ENCODE data around the gene TTC33.

The TTC33 gene

GRCh38 chr5:40503439-40503838 lies 252.3 kb downstream of the TTC33 start:
- DNase-seq, result no peak

- DNase-seq, result no peak
Measured at GRCh38 chr5:40502736-40503135, 253.0 kb downstream of the TTC33 start.

GRCh38 chr5:40501711-40502444 lies 253.9 kb downstream of the TTC33 start:
- DNase-seq, result no peak

DNA sequence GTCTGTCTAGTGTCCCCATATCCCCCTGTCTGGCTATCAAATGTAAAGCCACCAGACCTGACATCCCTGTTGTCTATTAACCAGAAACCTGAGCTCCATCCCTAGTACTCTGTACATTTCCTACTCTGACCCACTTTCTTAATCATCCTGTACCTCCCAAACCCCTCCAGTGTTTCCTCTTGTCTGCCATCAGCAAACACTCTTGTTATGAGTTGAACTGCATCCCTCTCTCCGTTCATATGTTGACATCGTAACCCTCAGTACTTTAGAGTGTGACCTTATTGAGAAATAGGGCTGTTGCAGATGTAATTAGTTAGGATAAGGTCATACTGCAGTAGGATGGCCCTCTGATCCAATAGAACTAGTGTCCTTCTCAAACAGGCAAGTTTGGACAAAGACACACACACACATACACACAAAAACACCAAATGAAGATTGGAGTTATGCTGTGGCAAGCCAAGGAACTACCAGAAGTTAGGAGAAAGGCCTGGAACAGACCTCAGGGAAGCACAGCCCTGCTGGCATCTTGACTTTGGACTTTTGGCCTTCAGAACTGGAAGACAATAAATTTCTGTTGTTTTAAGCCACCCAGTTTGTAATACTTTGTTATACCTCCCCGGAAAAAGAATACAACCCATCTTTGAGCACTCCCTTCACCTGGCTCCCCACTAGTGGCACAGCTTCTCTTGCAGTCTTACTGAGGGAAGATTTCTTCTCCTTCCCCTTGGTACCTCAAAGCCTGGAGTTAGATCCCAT lies 256.1 kb downstream of the TTC33 start:
- DNase-seq, result no peak

GRCh38 chr5:40499007-40499406 lies 256.8 kb downstream of the TTC33 start:
- DNase-seq, result no peak

DNA sequence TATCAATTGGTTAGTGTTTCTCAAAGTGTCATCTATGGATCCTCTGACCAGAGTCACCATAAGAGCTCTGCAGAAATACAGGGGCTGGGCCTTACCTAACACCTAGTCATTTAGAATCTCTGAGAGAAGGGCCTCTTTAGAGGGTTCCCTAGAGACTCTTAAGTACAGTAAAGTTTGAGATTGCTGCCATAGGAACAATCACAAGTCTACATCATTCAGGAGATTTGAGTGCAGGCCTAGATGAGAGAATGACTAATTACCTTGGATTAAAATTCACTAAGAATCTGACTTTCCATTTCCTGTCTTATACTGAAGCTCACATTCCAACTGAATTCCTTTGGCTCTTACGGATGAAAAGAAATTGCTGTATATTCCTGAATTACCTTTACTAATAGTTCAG lies 258.2 kb downstream of the TTC33 start:
- no peak for DNase-seq

GRCh38 chr5:40495237-40495635 lies 260.5 kb downstream of the TTC33 start:
- no peak for DNase-seq

DNA sequence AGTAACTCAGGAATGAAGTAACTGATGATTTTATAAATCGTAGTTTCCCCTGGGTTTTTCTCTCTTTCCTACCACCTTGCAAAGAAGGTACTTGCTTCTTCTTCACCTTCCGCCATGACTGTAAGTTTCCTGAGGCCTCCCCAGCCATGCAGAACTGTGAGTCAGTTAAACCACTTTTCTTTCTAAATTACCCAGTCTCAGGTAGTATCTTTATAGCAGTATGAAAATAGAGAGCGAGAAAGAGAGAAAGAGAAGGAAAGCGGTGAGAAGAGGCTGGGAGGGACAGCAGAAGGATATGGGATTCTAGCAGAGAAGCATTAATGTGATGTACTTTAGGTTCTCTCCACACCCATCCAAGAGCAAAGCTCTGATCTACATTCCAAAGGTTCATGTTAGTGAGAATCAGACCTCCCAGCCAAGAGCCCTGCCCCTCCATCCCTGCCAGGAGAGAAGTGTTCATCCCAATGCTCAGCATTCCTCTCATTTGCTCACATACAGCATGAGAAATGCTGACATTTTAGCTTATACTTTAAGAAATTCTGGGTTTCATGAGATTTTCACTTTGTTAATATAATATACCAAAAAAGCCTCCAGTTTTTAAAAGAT lies 261.0 kb downstream of the TTC33 start:
- DNase-seq, result no peak

DNA sequence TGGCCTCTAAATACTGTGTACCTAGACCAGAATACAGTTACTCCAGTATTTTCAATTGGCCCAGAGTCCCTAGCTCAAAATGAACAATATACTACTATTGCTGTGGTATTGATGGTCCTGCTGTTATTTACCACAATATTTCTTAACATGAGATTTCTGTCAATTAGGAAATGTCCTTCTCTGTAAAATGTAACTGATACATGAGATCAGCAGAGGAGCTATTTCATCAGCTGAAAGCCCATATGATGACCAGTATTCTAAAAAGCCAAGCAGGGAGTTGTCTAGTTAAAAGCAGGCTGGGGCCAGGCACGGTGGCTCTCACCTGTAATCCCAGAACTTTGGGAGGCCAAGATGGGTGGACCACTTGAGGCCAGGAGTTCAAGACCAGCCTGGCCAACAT lies 263.7 kb downstream of the TTC33 start:
- DNase-seq, result no peak

DNA sequence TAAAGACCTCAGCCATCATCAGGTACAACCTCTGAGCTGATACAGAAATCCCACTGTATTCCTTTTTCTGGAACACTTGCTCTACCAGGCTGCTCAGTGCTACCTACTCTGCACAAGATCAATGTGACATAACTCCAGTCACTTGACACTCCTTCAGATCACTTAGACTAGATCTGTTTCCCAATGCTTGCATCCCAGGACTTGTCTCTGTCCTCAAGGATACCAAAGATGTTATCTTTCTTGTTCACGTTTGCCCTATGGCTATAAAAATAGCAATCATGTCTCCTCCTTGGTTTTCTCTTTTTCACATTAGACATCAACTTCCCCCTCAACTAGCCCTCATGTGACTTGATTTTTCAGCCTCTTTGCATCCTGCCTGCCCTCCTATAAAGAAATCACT lies 264.1 kb downstream of the TTC33 start:
- no peak for DNase-seq

- DNase-seq, result no peak
Measured at GRCh38 chr5:40490464-40491111, 265.2 kb downstream of the TTC33 start.

- no peak for DNase-seq
Measured at GRCh38 chr5:40489421-40489820, 266.3 kb downstream of the TTC33 start.

DNA sequence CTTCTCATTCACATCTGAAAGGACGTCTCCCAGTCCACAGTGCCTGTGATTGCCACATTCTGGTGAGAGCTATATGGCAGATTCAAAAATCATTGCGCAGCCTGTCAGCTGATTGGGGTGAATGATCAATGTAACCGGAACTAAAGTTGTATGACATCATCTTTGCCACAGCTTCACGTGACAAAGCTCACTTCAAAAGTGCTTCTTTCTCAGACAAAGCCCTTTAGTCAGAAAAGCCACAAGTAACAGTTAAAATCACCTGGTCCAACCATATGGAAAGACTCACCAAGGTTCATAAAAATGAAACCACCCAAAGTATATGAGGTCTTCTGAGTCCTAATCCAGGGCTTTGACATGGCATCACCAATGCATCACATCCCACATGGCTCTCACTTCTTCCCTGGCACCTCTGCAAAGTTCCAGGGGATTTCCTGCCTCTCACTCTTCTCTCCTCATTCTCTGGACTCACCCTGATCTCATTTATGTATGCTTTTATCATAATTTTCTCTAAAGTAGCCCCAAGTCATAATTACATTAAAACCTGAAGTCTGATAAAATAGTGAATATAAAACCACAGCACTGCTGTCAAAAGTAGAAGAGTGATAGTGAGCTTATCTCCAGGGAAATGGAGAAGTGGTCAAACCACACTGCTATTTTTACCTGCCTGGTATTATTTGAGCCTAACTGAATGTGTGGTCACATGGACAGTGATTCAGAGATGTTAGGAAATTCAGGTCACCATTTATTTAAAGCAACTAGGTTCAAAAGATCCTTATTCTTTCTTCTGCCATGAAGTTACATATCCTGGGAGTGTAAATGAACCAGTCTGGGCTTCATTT lies 269.1 kb downstream of the TTC33 start:
- DNase-seq, result no peak

DNA sequence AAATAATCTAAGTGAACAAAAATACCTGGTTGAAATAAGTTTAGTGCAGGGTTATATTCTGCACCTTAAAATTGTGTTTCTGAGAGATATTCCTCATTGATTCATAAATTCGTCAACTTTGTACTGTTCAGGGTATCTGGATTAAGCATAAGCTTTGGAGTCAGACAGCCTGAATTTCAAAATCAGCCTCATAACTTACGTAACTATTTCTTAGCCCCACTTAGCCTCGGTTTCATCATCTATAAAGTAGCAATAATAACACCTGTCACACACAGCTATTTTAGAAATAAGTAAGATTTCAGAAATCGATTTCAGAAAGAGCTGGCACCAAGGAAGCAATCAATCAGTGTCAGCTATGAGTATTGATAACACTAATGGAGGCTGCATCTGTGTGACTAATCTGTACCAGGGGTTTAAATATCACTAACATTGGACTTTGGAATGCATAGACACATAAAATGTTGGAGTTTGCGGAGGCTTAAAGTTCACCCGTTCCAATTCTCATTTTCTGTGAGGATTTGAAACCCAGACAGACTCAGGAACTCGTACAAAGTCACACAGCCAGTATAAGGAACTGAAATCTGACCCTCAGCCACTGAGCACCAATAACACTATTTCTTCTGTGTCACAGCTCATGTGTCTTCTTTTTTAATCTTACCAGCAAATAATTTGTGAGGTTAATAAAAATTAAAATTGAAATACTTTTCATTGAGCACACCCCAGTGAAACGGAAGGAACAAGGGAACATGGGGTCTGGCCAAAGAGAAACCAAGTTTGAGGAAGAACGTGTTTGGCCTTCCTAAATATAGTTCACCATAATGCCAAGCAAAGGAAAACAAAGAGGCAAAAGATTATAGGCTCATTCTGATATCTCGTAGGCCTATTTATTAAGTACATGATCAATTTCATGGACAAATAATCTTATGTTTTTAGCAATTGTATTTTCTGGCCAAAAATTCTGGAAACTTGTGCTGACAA lies 270.5 kb downstream of the TTC33 start:
- no peak for DNase-seq

- no peak for DNase-seq
Measured at GRCh38 chr5:40484495-40484894, 271.3 kb downstream of the TTC33 start.

DNA sequence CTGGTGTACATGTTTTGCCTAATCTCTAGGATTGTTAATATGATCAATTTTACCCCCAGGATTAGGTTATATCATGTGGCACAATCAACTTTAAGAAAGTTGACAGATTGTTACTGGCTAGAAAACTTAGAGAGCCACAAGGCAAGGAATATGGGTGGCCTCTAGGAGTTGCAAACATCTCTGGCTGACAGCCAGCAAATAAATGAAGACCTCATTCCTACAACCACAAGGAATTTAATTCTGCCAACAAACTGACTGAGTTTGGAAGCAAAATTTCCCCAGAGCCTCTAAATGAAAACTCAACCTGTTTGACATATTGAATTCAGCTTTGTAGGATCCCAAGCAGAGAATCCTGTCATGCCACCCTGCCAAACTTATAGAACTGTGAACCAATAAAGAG lies 272.4 kb downstream of the TTC33 start:
- no peak for DNase-seq

DNA sequence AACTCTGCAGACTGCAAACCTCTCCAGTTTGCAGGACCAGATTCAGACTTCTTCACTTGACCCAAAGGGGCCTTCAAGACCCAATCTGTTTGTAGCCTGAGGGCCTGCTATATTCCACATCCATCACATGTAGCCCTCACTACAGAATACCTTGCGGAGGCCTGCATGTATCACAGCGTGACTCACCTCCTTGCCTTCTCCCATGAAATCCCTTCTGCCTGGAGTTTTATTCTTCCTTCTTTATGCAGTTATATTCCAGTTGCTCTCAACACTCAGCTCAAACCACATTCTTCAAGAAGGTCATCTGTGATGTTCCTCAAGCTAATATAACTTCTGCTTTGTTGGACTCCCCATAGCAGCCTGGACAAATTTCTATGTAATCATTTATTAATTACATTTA lies 274.5 kb downstream of the TTC33 start:
- DNase-seq, result no peak

- DNase-seq, result no peak
Measured at GRCh38 chr5:40480392-40480791, 275.4 kb downstream of the TTC33 start.

GRCh38 chr5:40479939-40480338 lies 275.8 kb downstream of the TTC33 start:
- DNase-seq, result no peak

GRCh38 chr5:40478766-40479165 lies 277.0 kb downstream of the TTC33 start:
- DNase-seq, result no peak

DNA sequence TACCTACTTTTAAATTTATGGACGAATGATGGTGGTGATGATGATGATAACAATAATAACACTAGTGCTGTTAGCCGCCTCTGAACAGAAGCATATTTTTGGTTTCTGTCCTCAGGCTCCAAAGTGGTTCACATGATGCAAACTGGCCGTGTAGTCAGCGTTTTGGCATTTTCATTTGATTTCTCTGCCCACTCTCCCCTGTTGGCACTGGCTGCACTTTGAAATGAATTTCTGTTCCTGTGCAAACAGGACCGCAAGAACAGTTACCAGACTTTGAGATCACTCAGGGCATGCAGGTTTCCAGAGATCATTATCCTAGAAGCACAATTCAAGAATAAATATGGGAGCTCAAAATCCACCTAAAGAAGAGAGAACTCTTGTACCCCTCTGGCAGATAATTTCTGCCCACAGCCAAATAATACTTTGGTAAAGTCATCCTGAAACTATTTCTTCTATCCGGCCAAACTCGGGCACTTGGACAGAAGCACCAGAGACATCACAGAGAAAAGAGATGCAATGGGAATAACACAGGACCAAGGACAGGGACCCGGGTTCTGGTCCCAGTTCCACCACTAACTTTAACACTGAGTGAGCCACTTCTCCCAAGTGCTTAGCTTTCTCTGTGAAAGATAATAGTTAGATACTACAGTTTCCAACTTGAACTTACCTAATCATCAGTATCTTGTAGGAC lies 277.8 kb downstream of the TTC33 start:
- DNase-seq, result no peak

Data from NCI-H526 (cell line).